Type B pancreatic cell (in vitro differentiated cells): ENCODE data around the gene MTG2. TPM values are rescaled to one million over a fixed set of nuclear protein-coding genes. Genes with fewer than 3 reads are reported as not detected.
A peak's percentile ranks its signal among the peaks of the same experiment; 100 is the strongest.

Source experiments
- DNase-seq: peaks from one replicate; pipeline ENCODE4 v3.0.0; 2021; ENCODE audit warnings: mixed read lengths; ENCODE audit not compliant: unreplicated experiment; ENCODE audit errors: extremely low spot score
- H3K27ac Mint-ChIP-seq: 2 replicates; pipeline ENCODE4 v1.8.0; 2021; ENCODE audit warnings: mild to moderate bottlenecking, mixed read lengths
- H3K27me3 Mint-ChIP-seq: 2 replicates; pipeline ENCODE4 v1.8.0; 2021; ENCODE audit warnings: mixed read lengths
- H3K36me3 Mint-ChIP-seq: 2 replicates; pipeline ENCODE4 v1.8.0; 2021; ENCODE audit warnings: mixed read lengths
- H3K4me1 Mint-ChIP-seq: one replicate; pipeline ENCODE4 v1.8.0; 2021; ENCODE audit warnings: mixed read lengths; ENCODE audit not compliant: unreplicated experiment
- H3K4me3 Mint-ChIP-seq: 2 replicates; pipeline ENCODE4 v1.8.0; 2021; ENCODE audit warnings: mild to moderate bottlenecking, mixed read lengths
- H3K9me3 Mint-ChIP-seq: 2 replicates; pipeline ENCODE4 v1.8.0; 2021; ENCODE audit warnings: mixed read lengths
- total RNA-seq: library from RNA; stranded (reverse); gene quantifications from 2 replicates; pipeline ENCODE4 v1.2.1, GENCODE V29; 2021; ENCODE audit warnings: low replicate concordance
- TF ChIP-seq, protein P1 (sequence below): fragments of 200-600 bp; sonication (generic); conservative IDR thresholded peaks from 2 replicates; pipeline ENCODE4 v1.5.0; 2021; ENCODE audit warnings: antibody characterized with exemption, mild to moderate bottlenecking

The MTG2 gene
- total RNA-seq, 1 donor from 2014 or later: 37.4 TPM

- Mint-ChIP-seq H3K4me1 (peaks cover 30% of the 10 kb centered on the region), H3K9me3 (no peaks in the 10 kb centered on the region), H3K27ac (no peak overlapping the region), H3K27me3 (no peaks in the 10 kb centered on the region), H3K36me3 (peaks cover 18% of the 10 kb centered on the region), H3K4me3 (no peak overlapping the region)
- TF ChIP-seq, protein P1, sequence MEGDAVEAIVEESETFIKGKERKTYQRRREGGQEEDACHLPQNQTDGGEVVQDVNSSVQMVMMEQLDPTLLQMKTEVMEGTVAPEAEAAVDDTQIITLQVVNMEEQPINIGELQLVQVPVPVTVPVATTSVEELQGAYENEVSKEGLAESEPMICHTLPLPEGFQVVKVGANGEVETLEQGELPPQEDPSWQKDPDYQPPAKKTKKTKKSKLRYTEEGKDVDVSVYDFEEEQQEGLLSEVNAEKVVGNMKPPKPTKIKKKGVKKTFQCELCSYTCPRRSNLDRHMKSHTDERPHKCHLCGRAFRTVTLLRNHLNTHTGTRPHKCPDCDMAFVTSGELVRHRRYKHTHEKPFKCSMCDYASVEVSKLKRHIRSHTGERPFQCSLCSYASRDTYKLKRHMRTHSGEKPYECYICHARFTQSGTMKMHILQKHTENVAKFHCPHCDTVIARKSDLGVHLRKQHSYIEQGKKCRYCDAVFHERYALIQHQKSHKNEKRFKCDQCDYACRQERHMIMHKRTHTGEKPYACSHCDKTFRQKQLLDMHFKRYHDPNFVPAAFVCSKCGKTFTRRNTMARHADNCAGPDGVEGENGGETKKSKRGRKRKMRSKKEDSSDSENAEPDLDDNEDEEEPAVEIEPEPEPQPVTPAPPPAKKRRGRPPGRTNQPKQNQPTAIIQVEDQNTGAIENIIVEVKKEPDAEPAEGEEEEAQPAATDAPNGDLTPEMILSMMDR: no peak
- DNase-seq: no peak
Measured at GRCh38 chr20:62151225-62151624, 31.6 kb upstream of the MTG2 start.

DNA sequence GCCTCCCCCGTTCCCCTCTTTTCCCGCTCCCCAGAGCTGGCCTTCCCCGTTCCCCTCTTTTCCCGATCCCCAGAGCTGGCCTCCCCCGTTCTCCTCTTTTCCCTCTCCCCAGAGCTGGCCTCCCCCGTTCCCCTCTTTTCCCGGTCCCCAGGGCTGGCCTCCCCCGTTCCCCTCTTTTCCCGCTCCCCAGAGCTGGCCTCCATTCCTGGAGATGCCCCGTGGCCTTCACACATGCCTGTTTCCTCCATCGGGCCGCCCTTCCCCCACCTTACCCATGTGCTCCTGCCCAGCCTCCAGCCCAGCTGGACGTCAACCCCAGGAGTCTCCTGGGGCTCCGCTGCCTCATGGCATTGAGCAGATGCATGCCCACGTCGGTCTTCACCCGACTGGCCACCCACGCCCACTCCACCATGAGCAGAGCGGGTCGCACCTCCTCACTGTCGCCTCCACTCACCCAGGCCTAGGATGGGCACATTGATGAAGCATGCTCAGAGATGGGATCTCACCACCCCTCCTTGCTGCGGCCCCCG, 30.9 kb upstream of the MTG2 start:
- TF ChIP-seq, protein P1: no peak
- Mint-ChIP-seq H3K4me1 (peaks cover 31% of the 10 kb centered on the region), H3K27ac (no peak overlapping the region), H3K9me3 (no peaks in the 10 kb centered on the region), H3K4me3 (no peak overlapping the region), H3K36me3 (peaks cover 18% of the 10 kb centered on the region), H3K27me3 (no peaks in the 10 kb centered on the region)
- no peak for DNase-seq

DNA sequence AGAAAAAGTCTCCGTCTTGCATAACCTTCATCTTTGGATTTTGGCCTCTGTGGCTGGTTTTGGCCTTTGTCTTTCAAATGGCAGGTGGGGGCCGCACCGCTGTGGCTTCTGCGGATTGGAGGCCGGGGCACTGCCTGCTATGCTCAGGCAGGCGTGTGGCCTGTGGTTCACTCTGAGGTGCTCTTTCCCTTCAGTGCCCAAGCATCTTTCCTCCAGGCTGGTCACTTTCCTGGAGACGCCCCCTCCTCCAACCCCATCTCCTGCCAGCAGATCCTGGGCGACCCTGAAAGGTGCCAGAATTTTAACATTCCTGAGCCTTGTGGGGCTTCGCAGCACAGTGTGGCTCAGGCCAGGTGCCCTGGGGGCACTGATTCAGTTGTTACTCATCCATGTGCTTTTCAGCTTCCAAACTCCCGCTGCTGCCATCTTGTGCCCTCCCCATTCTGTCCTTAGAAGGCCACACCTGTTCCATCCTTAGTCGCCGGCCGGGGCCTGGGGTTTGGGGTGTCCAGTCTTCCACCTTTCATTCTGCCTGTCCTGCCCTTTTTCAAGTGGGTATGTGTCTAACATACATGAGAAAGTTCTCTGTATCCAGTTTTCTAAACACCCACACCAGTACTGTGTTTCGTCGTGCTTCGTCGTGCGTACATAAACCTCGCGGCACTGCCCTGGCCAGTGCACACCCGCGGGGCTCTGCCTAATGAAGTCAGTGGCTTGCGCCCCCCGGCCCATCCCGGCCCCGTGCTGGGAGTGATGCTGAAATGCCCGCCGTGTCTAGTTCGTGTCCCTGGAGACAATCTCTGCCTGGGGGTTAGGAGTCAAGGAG, 27.2 kb upstream of the MTG2 start:
- Mint-ChIP-seq H3K4me3 (no peak overlapping the region), H3K9me3 (no peaks in the 10 kb centered on the region), H3K27me3 (no peaks in the 10 kb centered on the region), H3K27ac (peak overlapping the region; percentile 53), H3K36me3 (peaks cover 18% of the 10 kb centered on the region), H3K4me1 (peaks cover 11% of the 10 kb centered on the region)
- DNase-seq: no peak
- TF ChIP-seq, protein P1: no peak

DNA sequence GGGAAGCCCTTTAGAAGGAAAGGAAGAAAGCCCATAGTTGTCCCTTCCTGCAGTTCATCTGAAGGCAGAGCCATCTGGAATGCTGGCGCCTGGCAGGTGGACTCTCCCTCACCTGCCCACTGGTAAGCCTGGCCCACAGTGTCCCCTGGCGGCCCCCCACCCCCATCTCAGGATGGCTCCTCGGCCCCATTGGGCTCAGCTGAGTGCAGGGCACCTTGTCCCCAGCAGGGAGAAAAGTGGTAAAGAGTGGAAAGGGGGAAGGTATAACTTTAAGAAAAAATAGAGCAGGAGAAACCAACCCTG, 26.6 kb upstream of the MTG2 start:
- no peak for DNase-seq
- H3K4me1 Mint-ChIP-seq: peaks cover 11% of the 10 kb centered on the region
- peaks cover 18% of the 10 kb centered on the region for H3K36me3 Mint-ChIP-seq
- TF ChIP-seq, protein P1: no peak
- no peak overlapping the region for H3K4me3 Mint-ChIP-seq
- no peaks in the 10 kb centered on the region for H3K9me3 Mint-ChIP-seq
- H3K27me3 Mint-ChIP-seq: no peaks in the 10 kb centered on the region
- no peak overlapping the region for H3K27ac Mint-ChIP-seq

DNA sequence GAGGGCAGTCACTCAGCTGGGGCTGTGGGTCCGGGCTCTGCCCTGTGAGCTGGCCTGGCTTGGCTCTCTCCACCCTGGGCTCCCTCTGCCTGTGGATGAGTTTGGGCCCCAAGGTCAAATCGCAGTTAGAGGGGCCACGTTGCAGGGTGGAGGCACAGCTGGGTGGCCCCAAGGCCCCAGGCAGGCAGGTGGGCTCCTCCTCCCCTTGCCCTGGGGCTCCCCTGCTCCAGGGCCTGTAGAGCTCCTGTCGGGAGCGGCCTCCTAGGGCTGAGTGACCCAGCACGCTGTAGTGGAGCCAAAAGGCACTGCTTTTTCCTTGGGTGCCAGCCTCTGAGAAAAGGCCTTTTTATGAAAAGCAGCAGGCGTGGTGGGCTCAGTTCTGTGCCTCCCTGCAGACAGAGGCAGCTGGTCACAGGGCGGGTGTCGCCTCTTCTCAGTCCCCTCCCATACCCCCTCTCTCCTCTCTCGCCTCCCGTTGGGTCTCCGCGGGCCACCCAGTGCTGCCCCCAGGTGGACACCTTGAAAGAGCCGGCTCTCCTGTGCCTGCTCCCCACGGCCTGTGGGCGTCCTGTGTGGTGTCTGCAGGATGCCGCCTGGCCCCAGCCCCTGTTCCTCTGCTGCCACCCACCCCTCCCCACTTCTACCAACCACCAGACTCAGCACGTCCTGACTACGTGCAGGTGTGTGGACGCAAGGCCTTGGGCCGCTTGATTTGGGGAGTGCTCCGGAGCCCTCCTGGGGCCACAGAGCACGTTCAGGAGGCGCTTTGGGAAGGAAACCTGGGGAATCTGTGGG, 26.0 kb upstream of the MTG2 start:
- H3K36me3 Mint-ChIP-seq: peaks cover 18% of the 10 kb centered on the region
- peaks cover 11% of the 10 kb centered on the region for H3K4me1 Mint-ChIP-seq
- TF ChIP-seq, protein P1: peak; percentile 80
- H3K9me3 Mint-ChIP-seq: no peaks in the 10 kb centered on the region
- DNase-seq: no peak
- no peak overlapping the region for H3K4me3 Mint-ChIP-seq
- H3K27me3 Mint-ChIP-seq: no peaks in the 10 kb centered on the region
- no peak overlapping the region for H3K27ac Mint-ChIP-seq
